ENCODE measurements around the gene SEC14L2.
"Not testable (repeated sequence)": the region's sequence is repeated elsewhere in the genome, so short reads cannot be mapped to it uniquely, and the experiment has no call there.

GRCh38 chr22:30402766-30403104 lies 5.9 kb downstream of the SEC14L2 start:
- TF ChIP-seq POLR2AphosphoS5, CTCF, POLR2A (IDR thresholded peaks at IDR 0.05): not testable (repeated sequence)
